HG02981 (cell line): Measurements from ENCODE around the gene TMEM235.
"Not testable (repeated sequence)": the region's sequence is repeated elsewhere in the genome, so short reads cannot be mapped to it uniquely, and the experiment has no call there.

Experiments used
- ATAC-seq: cut with Tn5 transposase; IDR thresholded peaks from one replicate; pipeline ENCODE4 v1.9.1; 2021; ENCODE audit warnings: mild to moderate bottlenecking, moderate library complexity; ENCODE audit not compliant: unreplicated experiment

The TMEM235 gene

GRCh38 chr17:78214706-78215061 lies 16.7 kb upstream of the TMEM235 start:
- no peak for ATAC-seq

DNA sequence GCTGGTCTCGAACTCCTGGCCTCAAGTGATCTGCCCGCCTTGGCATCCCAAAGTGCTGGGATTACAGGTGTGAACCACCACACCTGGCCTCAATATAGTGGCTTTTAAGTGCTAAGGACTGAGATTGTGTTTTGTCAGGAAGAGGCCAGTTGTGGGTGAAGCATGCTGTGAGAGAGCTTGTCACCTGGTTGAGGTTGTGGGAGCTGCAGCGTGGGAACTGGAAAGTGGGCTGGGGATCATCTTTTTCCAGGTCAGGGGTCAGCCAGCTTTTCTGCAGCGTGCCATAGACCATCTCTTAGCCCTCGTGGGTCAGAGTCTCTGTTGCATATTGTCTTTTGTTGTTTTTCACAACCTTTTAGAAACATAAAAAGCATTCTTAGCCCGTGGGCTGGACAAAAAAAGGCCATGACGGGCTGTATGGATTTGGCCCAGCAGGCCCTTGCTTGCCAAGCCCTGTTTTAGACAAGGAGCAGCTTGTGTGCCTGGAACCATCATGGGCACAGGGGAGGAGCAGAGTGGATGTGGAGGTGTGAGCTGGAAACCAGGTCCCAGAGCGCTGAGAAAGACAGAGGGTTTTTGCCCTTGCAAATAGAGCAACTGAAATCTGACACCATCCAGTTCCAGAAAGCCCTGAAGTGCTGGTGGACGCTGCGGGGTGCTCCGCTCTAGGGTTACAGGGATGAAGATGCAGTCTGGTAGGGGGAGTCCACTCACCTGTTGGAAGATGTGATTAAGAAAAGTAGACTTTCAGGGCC lies 11.9 kb upstream of the TMEM235 start:
- ATAC-seq, result no peak

DNA sequence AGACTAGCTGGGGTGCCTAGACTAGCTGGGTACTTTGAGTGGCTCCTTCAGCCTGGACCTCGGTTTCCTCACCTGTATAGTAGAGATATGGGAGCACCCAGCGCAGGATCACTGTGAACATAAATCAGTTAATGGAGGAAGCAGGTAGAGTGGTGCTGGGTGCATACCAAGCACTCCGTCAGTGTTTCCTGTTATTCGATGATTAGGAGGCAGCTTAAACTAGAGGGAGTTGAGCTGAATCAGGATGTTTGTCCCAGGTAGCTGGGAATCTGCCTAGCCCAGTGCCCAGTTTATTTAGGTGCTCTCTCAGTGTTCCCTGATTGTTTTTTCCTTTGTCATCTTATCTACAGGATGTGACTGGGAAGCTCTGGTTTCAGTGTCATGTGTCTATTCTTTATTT lies 8.4 kb upstream of the TMEM235 start:
- no peak for ATAC-seq

DNA sequence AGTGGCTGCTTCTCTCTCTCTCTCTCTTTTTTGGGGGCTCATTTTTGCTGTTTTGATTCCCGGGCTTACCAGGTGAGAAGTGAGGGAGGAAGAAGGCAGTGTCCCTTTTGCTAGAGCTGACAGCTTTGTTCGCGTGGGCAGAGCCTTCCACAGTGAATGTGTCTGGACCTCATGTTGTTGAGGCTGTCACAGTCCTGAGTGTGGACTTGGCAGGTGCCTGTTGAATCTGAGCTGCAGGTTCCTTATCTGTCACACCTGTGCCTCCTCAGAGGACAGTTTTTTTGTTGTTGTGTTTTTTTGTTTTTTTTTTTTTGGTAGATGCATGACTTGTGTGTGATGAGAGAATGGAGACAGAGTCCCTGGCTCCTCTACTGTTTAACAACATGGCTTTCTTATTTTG lies 7.7 kb upstream of the TMEM235 start:
- ATAC-seq, result no peak

- no peak for ATAC-seq
Observed at GRCh38 chr17:78224231-78225087, 7.0 kb upstream of the TMEM235 start.

DNA sequence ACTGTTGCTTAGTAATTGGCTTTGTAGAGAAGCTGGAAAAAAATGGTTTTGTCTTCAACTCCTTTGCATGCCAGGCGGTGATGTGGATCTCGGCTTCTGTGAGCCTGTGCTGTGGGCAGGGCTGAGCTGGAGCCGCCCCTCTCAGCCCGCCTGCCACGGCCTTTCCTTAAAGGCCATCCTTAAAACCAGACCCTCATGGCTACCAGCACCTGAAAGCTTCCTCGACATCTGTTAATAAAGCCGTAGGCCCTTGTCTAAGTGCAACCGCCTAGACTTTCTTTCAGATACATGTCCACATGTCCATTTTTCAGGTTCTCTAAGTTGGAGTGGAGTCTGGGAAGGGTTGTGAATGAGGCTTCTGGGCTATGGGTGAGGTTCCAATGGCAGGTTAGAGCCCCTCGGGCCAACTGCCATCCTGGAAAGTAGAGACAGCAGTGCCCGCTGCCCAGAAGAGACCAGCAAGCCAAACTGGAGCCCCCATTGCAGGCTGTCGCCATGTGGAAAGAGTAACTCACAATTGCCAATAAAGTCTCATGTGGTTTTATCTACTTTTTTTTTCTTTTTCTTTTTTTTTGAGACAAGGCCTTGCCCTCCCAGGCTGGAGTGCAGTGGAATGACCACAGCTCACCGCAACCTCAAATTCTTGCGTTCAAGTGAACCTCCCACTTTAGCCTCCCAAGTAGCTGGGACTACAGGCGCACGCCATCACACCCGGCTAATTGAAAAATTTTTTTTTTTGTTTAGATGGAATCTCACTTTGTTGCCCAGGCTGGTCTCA lies 6.2 kb upstream of the TMEM235 start:
- ATAC-seq, result no peak

- no peak for ATAC-seq
Observed at GRCh38 chr17:78226055-78226758, 5.2 kb upstream of the TMEM235 start.

DNA sequence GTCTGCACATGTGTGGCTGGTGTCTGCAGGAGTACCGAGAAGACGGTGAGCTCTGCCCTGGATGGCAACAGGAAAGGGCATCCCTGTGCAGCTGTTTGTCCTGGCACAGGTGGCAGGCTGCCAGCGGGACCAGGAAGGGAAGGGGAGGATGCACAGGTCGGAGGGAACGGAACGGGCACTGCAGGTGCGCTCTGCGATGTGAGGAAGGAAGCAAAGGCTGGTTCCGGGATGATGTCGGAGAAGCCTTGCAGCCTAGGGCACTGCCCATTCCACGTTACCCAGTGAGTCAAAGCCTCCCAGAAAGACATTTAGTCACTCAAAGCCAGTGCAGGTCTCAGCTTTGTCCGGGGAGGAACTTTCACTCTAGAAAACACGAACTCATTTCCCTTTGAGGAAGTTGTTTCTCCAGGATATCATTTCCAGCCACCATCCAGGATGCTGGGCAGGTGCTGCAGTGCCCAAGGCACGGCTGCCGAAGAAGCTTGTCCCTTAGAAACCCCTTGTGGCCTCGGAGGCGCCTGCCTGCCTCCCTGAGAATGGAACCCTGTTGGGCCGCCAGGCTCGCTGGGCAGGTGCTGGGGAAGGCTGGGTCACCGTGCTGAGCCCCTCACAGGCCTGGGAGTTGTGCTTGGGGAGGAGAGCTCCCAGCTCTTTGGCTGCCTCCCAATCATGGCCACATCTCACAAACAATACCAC lies 4.5 kb upstream of the TMEM235 start:
- ATAC-seq, result no peak

GRCh38 chr17:78227455-78227916 lies 3.9 kb upstream of the TMEM235 start:
- ATAC-seq, result no peak

- no peak for ATAC-seq
Observed at GRCh38 chr17:78228176-78228575, 3.3 kb upstream of the TMEM235 start.

- ATAC-seq, result no peak
Observed at GRCh38 chr17:78230252-78230962, 1.0 kb upstream of the TMEM235 start.

- ATAC-seq, result no peak
Observed at GRCh38 chr17:78231991-78232858, 794 bp downstream of the TMEM235 start.

DNA sequence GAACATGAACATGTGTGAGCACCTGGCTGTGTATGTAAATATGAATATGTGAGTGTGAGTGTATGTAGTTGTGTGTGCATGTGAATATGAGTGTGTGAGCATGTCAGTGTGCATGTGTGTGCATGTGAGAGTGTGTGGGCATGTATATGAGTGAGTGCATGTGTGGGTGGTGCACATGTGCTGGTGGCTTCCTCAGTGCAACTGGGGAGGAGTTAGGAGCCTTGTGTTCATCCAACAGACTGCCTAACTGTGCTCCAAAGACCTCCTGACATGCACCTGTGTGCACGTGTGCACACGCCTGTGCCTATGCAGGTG lies 1.4 kb downstream of the TMEM235 start:
- no peak for ATAC-seq

DNA sequence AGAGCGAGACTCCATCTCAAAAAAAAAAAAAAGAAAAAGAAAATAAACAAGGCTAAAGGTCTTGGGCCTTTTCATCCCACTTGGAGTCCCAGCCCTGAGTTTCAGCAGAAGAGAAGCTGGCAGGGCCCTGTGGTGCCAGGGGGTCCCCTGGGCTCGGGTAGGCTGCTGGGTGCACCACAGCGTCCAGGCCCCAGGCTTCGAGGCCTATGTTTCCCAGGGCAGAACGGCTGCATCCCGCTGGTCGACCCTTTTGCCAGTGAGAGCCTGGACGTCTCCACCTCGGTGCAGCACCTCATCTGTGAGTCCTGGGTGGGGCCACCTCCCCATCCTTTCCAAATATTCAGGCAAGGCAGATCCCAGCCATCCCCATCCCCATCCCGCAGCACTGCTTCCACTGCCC lies 2.2 kb downstream of the TMEM235 start:
- no peak for ATAC-seq

DNA sequence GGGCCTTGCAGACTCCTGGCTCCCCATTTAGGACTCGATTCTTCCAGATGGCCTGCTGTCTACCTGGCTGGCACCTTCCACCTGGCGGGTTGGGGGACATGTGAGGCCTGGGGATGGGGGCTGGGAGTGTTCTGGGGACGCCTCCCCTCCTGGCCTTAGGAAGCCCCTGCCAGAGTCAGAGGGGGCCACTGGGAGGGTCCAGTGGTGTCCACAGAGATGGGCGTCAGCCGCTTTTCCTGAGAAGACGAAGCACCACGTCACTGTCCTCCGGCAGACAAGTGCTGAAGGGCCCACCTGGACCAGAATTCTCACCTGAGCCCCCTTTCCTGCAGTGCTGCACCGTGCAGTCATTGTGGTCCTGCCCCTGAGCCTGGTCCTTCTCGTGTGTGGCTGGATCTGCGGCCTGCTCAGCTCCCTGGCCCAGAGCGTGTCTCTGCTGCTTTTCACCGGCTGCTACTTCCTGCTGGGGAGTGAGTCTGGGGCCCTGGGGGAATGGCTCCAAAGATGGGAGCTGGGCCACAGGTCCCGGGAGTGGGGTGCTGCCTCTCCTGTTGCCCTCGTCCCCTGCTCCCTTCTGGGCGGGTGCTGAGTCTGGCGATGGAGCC lies 2.9 kb downstream of the TMEM235 start:
- no peak for ATAC-seq

DNA sequence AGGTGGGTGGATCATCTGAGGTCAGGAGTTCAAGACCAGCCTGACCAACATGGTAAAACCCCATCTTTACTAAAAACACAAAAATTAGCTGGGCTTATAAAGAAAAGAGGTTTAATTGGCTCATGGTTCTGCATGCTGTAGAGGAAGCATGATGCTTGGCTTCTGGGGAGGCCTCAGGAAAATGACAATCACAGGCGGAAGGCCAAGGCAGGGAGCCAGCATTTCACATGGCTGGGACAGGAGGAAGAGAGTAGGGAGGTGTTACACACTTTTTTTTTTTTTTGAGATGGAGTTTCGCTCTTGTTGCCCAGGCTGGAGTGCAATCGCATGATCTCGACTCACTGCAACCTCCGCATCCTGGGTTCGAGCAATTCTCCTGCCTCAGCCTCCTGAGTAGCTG lies 3.6 kb downstream of the TMEM235 start:
- ATAC-seq, result not testable (repeated sequence)

DNA sequence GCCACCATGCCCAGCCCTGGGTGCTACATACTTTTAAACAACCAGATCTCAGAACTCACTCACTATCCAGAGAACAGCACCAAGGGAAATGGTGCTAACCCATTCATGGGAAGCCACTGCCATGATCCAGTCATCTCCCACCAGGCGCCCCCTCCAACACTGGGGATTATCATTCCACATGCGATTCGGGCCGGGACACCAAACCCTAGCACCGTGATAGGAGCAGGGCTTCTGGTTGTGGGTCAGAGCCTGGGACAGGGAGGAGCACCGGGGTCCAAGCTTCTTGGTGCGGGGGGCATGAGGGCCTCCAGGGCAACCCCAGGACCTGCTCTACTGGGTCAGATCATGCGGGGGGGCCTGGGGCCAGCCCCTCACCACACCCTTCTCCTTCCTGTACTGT lies 4.5 kb downstream of the TMEM235 start:
- no peak for ATAC-seq

DNA sequence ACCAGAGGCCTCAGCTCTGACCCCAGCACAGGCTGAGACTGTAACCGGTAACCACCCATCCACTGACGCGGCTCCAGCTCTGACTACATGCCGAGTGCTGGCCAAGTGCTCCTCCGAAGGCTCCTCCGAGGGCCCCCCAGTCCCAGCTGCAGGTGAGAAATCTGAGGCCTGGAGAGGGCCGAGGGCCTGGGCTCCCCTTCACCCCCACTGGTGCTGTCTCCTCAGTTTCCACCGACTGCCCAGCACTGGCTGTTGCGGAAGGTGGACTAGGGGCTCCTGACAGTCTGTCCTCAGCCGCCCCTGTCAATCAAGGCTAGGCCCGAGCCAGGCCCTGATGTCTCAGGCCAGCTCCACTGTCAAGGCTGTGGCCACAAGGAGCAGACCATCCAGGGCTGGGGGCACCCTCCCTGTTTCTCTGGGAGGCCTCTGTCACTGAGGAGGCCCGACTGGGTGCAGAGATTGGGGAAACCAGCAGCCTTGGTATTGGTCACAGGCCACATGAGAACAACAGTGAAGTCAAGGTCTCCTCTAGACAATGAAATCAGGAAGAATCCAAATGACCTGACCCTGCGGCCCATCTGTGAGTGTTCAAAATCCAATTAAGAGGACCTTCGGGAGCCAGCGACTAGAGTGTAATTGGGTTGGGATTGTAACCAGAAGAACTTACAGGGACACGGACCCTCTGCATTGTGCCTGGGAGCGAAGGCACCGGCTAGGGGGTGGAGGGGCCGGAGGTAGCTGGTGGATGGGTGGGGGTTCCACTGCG lies 5.1 kb downstream of the TMEM235 start:
- ATAC-seq, result no peak
